K562 (cell line): ENCODE measurements around the gene DYNC1I1. TPM values are rescaled to one million over a fixed set of nuclear protein-coding genes. Genes with fewer than 3 reads are reported as not detected.

Experiments used
- ATAC-seq: fragments of 200-7000 bp; cut with Tn5 transposase; 3 replicates; pipeline ENCODE4 v1.9.1; 2020; ENCODE audit warnings: moderate library complexity
- BruUV-seq: library from RNA; stranded (reverse); fragments of 400-500 nt; replicated peaks from 2 replicates; lab custom pipeline; 2021; lab: Mats Ljungman, UMichigan
- CTCF ChIA-PET: fragments of 300-600 bp; formaldehyde crosslinking; extraction: SDS; loops from one replicate; lab custom pipeline; 2021; ENCODE audit warnings: low intra/inter-chr PET ratio; lab: Yijun Ruan, JAX
- POLR2A ChIA-PET: fragments of 300-600, 350-650 bp; sonication (Branson Sonifier 250); formaldehyde crosslinking; extraction: SDS; loops from one replicate; lab custom pipeline; 2021; ENCODE audit warnings: antibody characterized with exemption, inconsistent platforms; lab: Yijun Ruan, JAX
- DNase-seq, 4 experiments: peaks; one replicate each; pipeline versions ENCODE4 v3.0.0 to v3.0.0-alpha.2; 2011 to 2018; ENCODE audit warnings: low spot score in 3 of 4, mixed read lengths in 3 of 4; ENCODE audit errors: extremely low read depth in 1 of 4
- FAIRE-seq: peaks from 2 replicates; lab custom pipeline; 2011; peaks lifted over from hg19 to GRCh38; lab: Jason Lieb, UNC
- H2AFZ ChIP-seq: 2 replicates; pipeline ENCODE4 v1.6.0; 2011; ENCODE audit warnings: low read depth, low read length, control low read depth, inconsistent platforms
- H3K27ac ChIP-seq: fragments of 200-600 bp; 3 replicates; pipeline ENCODE4 v1.8.0; 2011; ENCODE audit warnings: low read depth, mild to moderate bottlenecking, control low read depth, inconsistent platforms, low read length, moderate library complexity, mixed read lengths; ENCODE audit errors: extremely low read depth
- H3K27me3 ChIP-seq, 2 experiments: fragments of 300-600 bp in 1 of 2; 2 replicates in 1 of 2; 3 replicates in 1 of 2; pipeline versions ENCODE4 v1.6.0 to v1.8.0; 2011; ENCODE audit warnings: inconsistent platforms in 2 of 2, low read length in 2 of 2, mild to moderate bottlenecking in 1 of 2, mixed read lengths in 1 of 2, moderate library complexity in 1 of 2; ENCODE audit not compliant: control insufficient read depth in 2 of 2, insufficient read depth in 2 of 2
- H3K36me3 ChIP-seq: fragments of 300-600 bp; 3 replicates; pipeline ENCODE4 v1.8.0; 2011; ENCODE audit warnings: mild to moderate bottlenecking, low read length, inconsistent platforms; ENCODE audit not compliant: control insufficient read depth, insufficient read depth
- H3K4me1 ChIP-seq, 2 experiments: fragments of 200-600 bp in 1 of 2; replicated peaks in 1 of 2; 2 replicates in 1 of 2; 3 replicates in 1 of 2; pipeline versions ENCODE4 v1.5.1 to v1.8.0; 2011; ENCODE audit warnings: inconsistent platforms in 2 of 2, low read length in 2 of 2, mild to moderate bottlenecking in 1 of 2, mixed read lengths in 1 of 2, moderate library complexity in 1 of 2; ENCODE audit not compliant: control insufficient read depth in 2 of 2, insufficient read depth in 2 of 2
- H3K4me2 ChIP-seq: 2 replicates; pipeline ENCODE4 v1.6.1; 2011; ENCODE audit warnings: low read length, control low read depth, inconsistent platforms, mixed read lengths; ENCODE audit not compliant: insufficient read depth
- H3K4me3 ChIP-seq: fragments of 200-600 bp; sonication (generic), shearing (Covaris generic); 2 replicates; pipeline ENCODE4 v1.5.1; 2016; ENCODE audit warnings: control low read depth, inconsistent platforms
- H3K79me2 ChIP-seq: fragments of 200-600 bp; 3 replicates; pipeline ENCODE4 v1.8.0; 2011; ENCODE audit warnings: low read length, inconsistent platforms; ENCODE audit not compliant: control insufficient read depth, insufficient read depth
- H3K9ac ChIP-seq, 2 experiments: 2 replicates each; pipeline versions ENCODE4 v1.6.0 to v1.6.1; 2011; ENCODE audit warnings: low read depth in 2 of 2, low read length in 2 of 2, control low read depth in 1 of 2, inconsistent platforms in 1 of 2, mild to moderate bottlenecking in 1 of 2, mixed read lengths in 1 of 2; ENCODE audit not compliant: insufficient read depth in 1 of 2
- H3K9me1 ChIP-seq: one replicate; pipeline ENCODE4 v1.6.0; 2011; ENCODE audit warnings: inconsistent platforms, mild to moderate bottlenecking, low read length, moderate library complexity; ENCODE audit not compliant: control insufficient read depth, insufficient read depth
- H3K9me3 ChIP-seq: replicated peaks from 2 replicates; pipeline ENCODE4 v1.5.1; 2011; ENCODE audit warnings: low read depth, low read length, inconsistent platforms; ENCODE audit not compliant: control insufficient read depth, insufficient read depth
- H4K20me1 ChIP-seq: replicated peaks from 2 replicates; pipeline ENCODE4 v1.6.1; 2011; ENCODE audit warnings: low read length, inconsistent platforms, mixed read lengths; ENCODE audit not compliant: control insufficient read depth, insufficient read depth
- CBFA2T2 ChIP-seq: fragments of 450-650 bp; conservative IDR thresholded peaks from 2 replicates; pipeline ENCODE4 v1.6.1; 2017; ENCODE audit warnings: mild to moderate bottlenecking
- DIDO1 ChIP-seq: fragments of 450-650 bp; IDR thresholded peaks from 2 replicates; pipeline ENCODE4 v1.6.1; 2016; ENCODE audit warnings: low read depth, missing biosample characterization, missing genetic modification characterization
- FIP1L1 ChIP-seq: fragments of 200-400 bp; formaldehyde crosslinking; IDR thresholded peaks from 2 replicates; pipeline ENCODE4 v1.6.1; 2018; ENCODE audit warnings: mild to moderate bottlenecking, low read depth, low read length; ENCODE audit not compliant: poor library complexity, severe bottlenecking
- HLTF ChIP-seq: fragments of 450-650 bp; IDR thresholded peaks from 2 replicates; pipeline ENCODE4 v1.6.1; 2016
- MCM5 ChIP-seq: fragments of 450-650 bp; IDR thresholded peaks from 2 replicates; pipeline ENCODE4 v1.6.1; 2016; ENCODE audit warnings: low read depth
- NR2C1 ChIP-seq, 2 experiments: fragments of 450-650 bp; IDR thresholded peaks; 2 replicates each; pipeline ENCODE4 v1.6.1; 2017; ENCODE audit warnings: mild to moderate bottlenecking in 2 of 2, antibody characterized with exemption in 1 of 2, inconsistent platforms in 1 of 2, missing compliant biosample characterization in 1 of 2, missing genetic modification characterization in 1 of 2
- POLR2AphosphoS2 ChIP-seq: IDR thresholded peaks from 2 replicates; pipeline ENCODE4 v1.6.1; 2012; ENCODE audit warnings: low read length, improper control_type of control experiment
- SETDB1 ChIP-seq: IDR thresholded peaks from one replicate; pipeline ENCODE4 v1.6.1; 2012; ENCODE audit warnings: low read length, control low read depth, inconsistent platforms
- SIN3A ChIP-seq, 2 experiments: fragments of 150-350 bp in 1 of 2; IDR thresholded peaks; 2 replicates each; pipeline ENCODE4 v1.6.1; 2011 to 2016; ENCODE audit warnings: borderline replicate concordance in 2 of 2, low read depth in 2 of 2, low read length in 2 of 2, mild to moderate bottlenecking in 2 of 2, moderate library complexity in 2 of 2; ENCODE audit not compliant: control insufficient read depth in 1 of 2
- SIX5 ChIP-seq, 2 experiments: IDR thresholded peaks; 2 replicates each; pipeline ENCODE4 v1.6.1; 2011; ENCODE audit warnings: low read length in 2 of 2, borderline replicate concordance in 1 of 2, low read depth in 1 of 2, mild to moderate bottlenecking in 1 of 2, moderate library complexity in 1 of 2; ENCODE audit not compliant: insufficient read depth in 1 of 2
- ZNF140 ChIP-seq: fragments of 250-450 bp; sonication (Bioruptor Pico); IDR thresholded peaks from 2 replicates; pipeline ENCODE4 v1.8.0; 2021; ENCODE audit warnings: moderate library complexity, mild to moderate bottlenecking, inconsistent platforms
- ZNF23 ChIP-seq: fragments of 250-450 bp; sonication (Bioruptor Pico); IDR thresholded peaks from 2 replicates; pipeline ENCODE4 v1.4.0; 2020; ENCODE audit warnings: mild to moderate bottlenecking
- ZNF274 ChIP-seq: IDR thresholded peaks from 2 replicates; pipeline ENCODE4 v1.6.1; 2011; ENCODE audit warnings: low read depth, mild to moderate bottlenecking, low read length, moderate library complexity, borderline replicate concordance
- WGBS: fragments of 100-300 bp; shearing (Covaris generic); methylation state at CpG from one replicate; pipeline ENCODE4 v1.1.6; 2016; ENCODE audit warnings: low coverage, mixed read lengths; ENCODE audit not compliant: insufficient coverage; ENCODE audit errors: missing lambda C conversion rate; 5-methylcytosine and 5-hydroxymethylcytosine counted together
- in situ Hi-C: fragments of 300-500 bp; cut with MboI; formaldehyde crosslinking; loops from 4 replicates; pipeline ENCODE4 v1.15.0; 2018; ENCODE audit warnings: inconsistent platforms, mixed read lengths
- intact Hi-C: fragments of 100-400 bp; cut with micrococcal nuclease; formaldehyde crosslinking; loops from 2 replicates; pipeline ENCODE4 v1.14.2; 2022
- polyA plus RNA-seq, 8 experiments: library from polyadenylated mRNA; depleted of rRNA in 4 of 8; stranded (reverse) in 5 of 8; unstranded in 3 of 8; fragments of >200 nt; fragmentation: Nextera tagmentation in 2 of 8; fragmentation: Illumina TruSeq in 1 of 8; extraction: Ambion mirVana in 2 of 8; extraction: Trizol in 1 of 8; gene quantifications; 2 replicates each; pipeline versions ENCODE4 v1.2.1 to v1.2.3, GENCODE V29; 2011 to 2014; ENCODE audit warnings: inconsistent platforms in 1 of 8, missing spikeins in 1 of 8
- total RNA-seq, 7 experiments: library from RNA; depleted of rRNA in 6 of 7; stranded (reverse); fragments of >200 nt in 6 of 7; fragmentation: Illumina TruSeq in 2 of 7; extraction: Trizol in 2 of 7; gene quantifications; 2 replicates each; pipeline versions ENCODE4 v1.2.1 to v1.2.3, GENCODE V29; 2011 to 2021; ENCODE audit warnings: low replicate concordance in 1 of 7
- TF ChIP-seq, protein P1 (sequence below), 2 experiments: fragments of 450-650 bp in 1 of 2; sonication (generic) in 1 of 2; formaldehyde crosslinking in 1 of 2; IDR thresholded peaks in 1 of 2; conservative IDR thresholded peaks in 1 of 2; 2 replicates each; pipeline versions ENCODE4 v1.6.1 to v1.8.1; 2016 to 2023; ENCODE audit warnings: mild to moderate bottlenecking in 2 of 2, moderate library complexity in 2 of 2, inconsistent platforms in 1 of 2, missing genetic modification reagents in 1 of 2
- TF ChIP-seq, protein P2 (sequence below): fragments of 250-450 bp; sonication (Bioruptor Pico); IDR thresholded peaks from 2 replicates; pipeline ENCODE4 v1.8.0; 2022; ENCODE audit warnings: moderate library complexity, mild to moderate bottlenecking, inconsistent platforms
- TF ChIP-seq, protein P3 (sequence below): fragments of 250-450 bp; sonication (Bioruptor Pico); IDR thresholded peaks from 2 replicates; pipeline ENCODE4 v1.8.0; 2021; ENCODE audit warnings: mild to moderate bottlenecking, moderate library complexity

DYNC1I1 gene
- total and polyA plus RNA-seq, 9 of the 15 experiments (the other 6 are each of a cell fraction or from before 2014, with no cell fraction given), result 0.22 to 1.5 (median 0.44) TPM

DNA sequence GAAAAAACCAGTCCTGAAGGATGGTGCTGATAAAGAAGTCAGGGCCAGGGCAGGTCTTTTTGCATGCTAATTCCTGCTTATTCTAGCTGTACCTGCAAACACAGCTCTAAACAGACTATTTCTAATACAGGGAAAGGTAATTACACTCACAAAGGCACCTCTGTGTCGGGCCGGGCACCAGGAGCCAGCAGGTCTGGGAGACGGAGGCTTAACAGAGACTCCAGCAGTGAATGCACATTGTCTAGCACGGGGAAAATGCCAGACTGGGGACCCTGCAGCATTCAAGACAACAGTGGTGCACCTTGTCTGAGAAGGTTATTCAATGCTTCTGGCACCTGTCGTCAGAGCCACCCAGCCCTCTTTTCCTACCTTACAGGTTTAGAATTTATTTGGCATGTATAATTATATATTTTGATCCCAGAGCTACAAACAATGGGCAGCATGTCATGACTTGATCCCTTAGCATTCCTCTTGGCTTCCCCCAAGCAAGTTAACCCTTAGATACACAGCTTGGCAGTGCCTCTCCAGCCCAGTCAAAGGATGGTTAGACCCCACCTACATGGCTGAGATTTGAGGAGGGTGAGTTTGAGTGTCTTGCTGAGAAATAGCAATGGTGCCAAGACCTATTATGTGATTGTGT, 364.4 kb downstream of the DYNC1I1 start:
- TF ChIP-seq SIN3A (IDR thresholded peaks at IDR 0.05; ENCODE audit: borderline replicate concordance in 2 of 2, control insufficient read depth in 1 of 2, low read depth in 2 of 2, low read length in 2 of 2) (no peak), FIP1L1 (no peak), SIX5 (IDR thresholded peaks at IDR 0.05; ENCODE audit: borderline replicate concordance in 1 of 2, insufficient read depth in 1 of 2, low read depth in 1 of 2, low read length in 2 of 2) (no peak), ZNF23 (no peak), DIDO1 (tag) (no peak), CBFA2T2 (no peak), SETDB1 (no peak), POLR2AphosphoS2 (no peak), ZNF274 (no peak), ZNF140 (CRISPR knock-in tag) (no peak), HLTF (no peak), MCM5 (no peak), NR2C1 (IDR thresholded peaks at IDR 0.05) (no peak), NR2C1 (tag; IDR thresholded peaks at IDR 0.05) (no peak)
- TF ChIP-seq, protein P1, sequence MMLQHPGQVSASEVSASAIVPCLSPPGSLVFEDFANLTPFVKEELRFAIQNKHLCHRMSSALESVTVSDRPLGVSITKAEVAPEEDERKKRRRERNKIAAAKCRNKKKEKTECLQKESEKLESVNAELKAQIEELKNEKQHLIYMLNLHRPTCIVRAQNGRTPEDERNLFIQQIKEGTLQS (IDR thresholded peaks at IDR 0.05), result no peak
- TF ChIP-seq, protein P1 (CRISPR knock-in tag; conservative IDR thresholded peaks at IDR 0.05), result no peak
- TF ChIP-seq, protein P2, sequence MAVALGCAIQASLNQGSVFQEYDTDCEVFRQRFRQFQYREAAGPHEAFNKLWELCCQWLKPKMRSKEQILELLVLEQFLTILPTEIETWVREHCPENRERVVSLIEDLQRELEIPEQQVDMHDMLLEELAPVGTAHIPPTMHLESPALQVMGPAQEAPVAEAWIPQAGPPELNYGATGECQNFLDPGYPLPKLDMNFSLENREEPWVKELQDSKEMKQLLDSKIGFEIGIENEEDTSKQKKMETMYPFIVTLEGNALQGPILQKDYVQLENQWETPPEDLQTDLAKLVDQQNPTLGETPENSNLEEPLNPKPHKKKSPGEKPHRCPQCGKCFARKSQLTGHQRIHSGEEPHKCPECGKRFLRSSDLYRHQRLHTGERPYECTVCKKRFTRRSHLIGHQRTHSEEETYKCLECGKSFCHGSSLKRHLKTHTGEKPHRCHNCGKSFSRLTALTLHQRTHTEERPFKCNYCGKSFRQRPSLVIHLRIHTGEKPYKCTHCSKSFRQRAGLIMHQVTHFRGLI (CRISPR knock-in tag), result no peak
- TF ChIP-seq, protein P3, sequence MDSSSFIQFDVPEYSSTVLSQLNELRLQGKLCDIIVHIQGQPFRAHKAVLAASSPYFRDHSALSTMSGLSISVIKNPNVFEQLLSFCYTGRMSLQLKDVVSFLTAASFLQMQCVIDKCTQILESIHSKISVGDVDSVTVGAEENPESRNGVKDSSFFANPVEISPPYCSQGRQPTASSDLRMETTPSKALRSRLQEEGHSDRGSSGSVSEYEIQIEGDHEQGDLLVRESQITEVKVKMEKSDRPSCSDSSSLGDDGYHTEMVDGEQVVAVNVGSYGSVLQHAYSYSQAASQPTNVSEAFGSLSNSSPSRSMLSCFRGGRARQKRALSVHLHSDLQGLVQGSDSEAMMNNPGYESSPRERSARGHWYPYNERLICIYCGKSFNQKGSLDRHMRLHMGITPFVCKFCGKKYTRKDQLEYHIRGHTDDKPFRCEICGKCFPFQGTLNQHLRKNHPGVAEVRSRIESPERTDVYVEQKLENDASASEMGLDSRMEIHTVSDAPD (CRISPR knock-in tag), result no peak
- TF ChIP-seq, all 486 proteins: peak for 0
- no TSS peak for BruUV-seq
- intact Hi-C loops (no loop called here), in situ Hi-C loops (no loop called here)
- POLR2A ChIA-PET, result interaction anchor here (1.3 kb wide), 1 partner anchor 34 kb away, joined by 3 read pairs; no protein-coding TSS in a partner anchor
- no peak for FAIRE-seq
- DNase-seq, result no peak
- H3K79me2 ChIP-seq, result no peaks in the 10 kb centered on the region
- no peak overlapping the region for H3K27ac ChIP-seq
- no peaks in the 10 kb centered on the region for H4K20me1 ChIP-seq
- CTCF ChIA-PET, result no interaction called here
- no peak overlapping the region for H3K4me3 ChIP-seq
- H3K27me3 ChIP-seq, result no peaks in the 10 kb centered on the region
- peaks cover 16% of the 10 kb centered on the region; the same call in 1 of the 3 replicates for H3K36me3 ChIP-seq
- 92% methylated on average over 5 of the region's 5 CpGs for WGBS
- H3K4me1 ChIP-seq, result no peaks in the 10 kb centered on the region
- no peaks in the 10 kb centered on the region for H3K9me3 ChIP-seq
- H3K9ac ChIP-seq, result no peak overlapping the region
- no peak for ATAC-seq
- no peaks in the 10 kb centered on the region for H3K9me1 ChIP-seq
- H2AFZ ChIP-seq, result no peak overlapping the region
- H3K4me2 ChIP-seq, result no peak overlapping the region
